ENCODE results near the gene CEP350.
"Not testable (repeated sequence)": the region's sequence is repeated elsewhere in the genome, so short reads cannot be mapped to it uniquely, and the experiment has no call there.

The CEP350 gene

DNA sequence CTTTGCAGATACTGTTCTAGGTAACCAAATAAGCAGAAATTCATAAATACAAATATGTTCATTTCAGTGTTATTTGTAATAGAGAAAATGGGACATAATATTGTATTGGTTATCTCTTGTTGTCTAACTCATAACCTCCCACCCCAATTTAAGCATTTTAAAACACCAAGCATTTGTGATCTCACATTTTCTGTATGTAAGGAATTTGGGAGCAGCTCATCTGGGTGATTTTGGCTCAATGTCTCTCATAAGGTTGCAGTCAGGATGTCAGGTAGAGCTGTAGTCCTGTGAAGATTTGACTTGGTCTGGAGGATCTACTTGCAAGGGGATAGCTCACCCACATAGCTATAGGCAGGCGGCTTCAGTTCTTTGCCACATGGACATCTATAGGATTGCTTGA lies 29.5 kb downstream of the CEP350 start:
- DNase-seq (ENCODE audit: low read depth) = no peak

- DNase-seq (ENCODE audit: low read depth) = no peak
These were observed 30.3 kb downstream of the CEP350 start for GRCh38 chr1:179984942-179985341.

GRCh38 chr1:179990847-179991246 lies 36.2 kb downstream of the CEP350 start:
- DNase-seq (ENCODE audit: low read depth) = no peak

GRCh38 chr1:179995576-179995975 lies 41.0 kb downstream of the CEP350 start:
- no peak for DNase-seq (ENCODE audit: low read depth)

- DNase-seq (ENCODE audit: low read depth) = no peak
These were observed 41.5 kb downstream of the CEP350 start for GRCh38 chr1:179996099-179996498.

- no peak for DNase-seq (ENCODE audit: low read depth)
These were observed 46.0 kb downstream of the CEP350 start for GRCh38 chr1:180000575-180000974.

DNA sequence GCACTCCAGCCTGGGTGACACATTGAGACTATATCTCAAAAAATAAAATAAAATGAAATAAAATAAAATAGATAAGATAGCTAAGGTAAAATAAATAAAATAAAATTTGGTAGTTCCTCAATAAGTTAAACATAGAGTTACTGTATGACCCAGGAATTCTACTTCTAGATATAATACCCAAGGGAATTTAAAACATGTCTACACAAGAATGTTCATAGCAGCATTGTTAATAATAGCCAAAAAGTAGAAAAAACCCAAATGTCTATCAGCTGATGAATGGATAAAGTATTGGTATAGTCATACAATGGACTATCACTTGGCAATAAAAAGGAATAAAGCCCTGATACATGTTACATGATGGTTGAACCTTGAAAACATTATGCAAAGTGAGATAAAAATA lies 47.8 kb downstream of the CEP350 start:
- no peak for DNase-seq (ENCODE audit: low read depth)

DNA sequence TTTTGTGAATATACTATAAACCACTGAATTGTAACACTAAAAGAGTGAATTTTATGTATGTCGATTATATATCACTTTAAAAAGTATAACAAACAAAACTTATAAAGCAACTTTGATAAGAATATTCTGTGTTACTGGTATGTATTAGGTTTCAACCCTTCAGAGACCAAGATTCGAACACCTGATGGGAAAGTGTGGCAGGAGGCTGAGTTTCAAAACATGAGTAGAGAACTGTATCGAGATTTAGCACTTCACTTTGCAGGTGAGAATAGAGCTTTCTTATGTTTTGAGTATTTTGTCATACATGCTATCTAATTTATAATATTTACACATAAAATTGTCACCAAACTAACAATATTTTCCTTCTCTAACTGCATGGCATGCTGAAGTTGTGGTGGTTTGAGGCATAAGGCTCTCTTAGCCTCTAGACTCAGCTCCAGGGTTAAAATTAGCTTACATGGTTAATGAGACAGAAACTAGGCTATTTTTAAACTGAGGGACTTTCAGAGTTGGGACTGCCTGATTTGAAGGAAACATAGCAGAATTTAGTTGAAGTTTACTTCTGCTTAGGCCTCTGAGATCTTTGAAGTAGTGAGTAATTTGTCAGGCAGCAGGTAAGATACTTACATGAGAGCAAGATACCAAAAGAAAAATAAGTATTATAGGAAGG lies 48.6 kb downstream of the CEP350 start:
- DNase-seq (ENCODE audit: low read depth) = no peak

DNA sequence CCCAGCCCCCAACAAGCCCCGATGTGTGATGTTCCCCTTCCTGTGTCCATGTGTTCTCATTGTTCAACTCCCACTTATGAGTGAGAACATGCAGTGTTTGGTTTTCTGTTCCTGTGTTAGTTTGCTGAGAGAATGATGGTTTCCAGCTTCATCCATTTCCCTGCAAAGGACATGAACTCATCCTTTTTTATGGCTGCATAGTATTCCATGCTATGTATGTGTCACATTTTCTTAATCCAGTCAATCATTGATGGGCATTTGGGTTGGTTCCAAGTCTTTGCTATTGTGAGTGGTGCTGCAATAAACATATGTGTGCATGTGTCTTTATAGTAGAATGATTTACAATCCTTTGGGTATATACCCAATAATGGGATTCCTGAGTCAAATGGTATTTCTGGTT lies 52.2 kb downstream of the CEP350 start:
- DNase-seq (ENCODE audit: low read depth) = not testable (repeated sequence)

DNA sequence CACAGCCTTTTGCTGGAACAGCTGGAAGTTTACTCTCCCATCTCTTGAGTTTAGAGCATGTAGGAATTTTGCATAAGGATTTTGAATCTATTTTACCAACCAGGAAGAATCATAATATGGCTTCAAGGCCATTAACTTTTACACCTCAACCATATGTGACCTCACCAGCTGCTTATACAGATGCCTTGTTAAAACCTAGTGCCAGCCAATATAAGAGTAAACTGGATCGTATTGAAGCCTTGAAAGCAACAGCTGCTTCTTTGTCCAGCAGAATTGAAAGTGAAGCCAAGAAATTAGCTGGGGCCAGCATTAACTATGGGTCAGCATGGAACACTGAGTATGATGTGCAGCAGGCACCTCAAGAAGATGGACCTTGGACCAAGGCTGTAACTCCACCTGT lies 65.4 kb downstream of the CEP350 start:
- no peak for DNase-seq (ENCODE audit: low read depth)

GRCh38 chr1:180026556-180026955 lies 71.9 kb downstream of the CEP350 start:
- no peak for DNase-seq (ENCODE audit: low read depth)

DNA sequence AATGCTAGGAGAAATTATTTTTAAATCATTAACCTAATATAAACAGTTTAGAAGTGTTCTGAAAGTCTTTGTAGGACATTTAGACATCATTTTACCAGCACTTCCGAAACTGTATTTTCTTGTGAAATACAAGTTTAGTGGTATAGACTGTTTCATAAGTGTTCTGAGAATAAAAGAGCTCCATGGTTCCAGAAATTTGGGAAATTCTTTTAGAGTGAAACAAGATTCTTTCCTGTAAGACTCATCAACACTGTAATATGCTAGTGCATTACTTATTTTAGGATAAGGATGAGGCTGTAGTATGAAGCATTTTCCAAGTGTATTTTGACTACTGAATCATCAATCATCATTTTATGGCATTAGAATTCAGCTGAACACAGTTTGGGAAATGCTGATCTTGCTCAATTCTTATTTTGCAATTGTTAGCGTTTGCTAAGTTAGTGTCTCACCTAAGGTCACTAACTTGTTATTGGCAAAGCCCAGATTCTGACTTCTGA lies 73.4 kb downstream of the CEP350 start:
- DNase-seq (ENCODE audit: low read depth) = no peak

DNA sequence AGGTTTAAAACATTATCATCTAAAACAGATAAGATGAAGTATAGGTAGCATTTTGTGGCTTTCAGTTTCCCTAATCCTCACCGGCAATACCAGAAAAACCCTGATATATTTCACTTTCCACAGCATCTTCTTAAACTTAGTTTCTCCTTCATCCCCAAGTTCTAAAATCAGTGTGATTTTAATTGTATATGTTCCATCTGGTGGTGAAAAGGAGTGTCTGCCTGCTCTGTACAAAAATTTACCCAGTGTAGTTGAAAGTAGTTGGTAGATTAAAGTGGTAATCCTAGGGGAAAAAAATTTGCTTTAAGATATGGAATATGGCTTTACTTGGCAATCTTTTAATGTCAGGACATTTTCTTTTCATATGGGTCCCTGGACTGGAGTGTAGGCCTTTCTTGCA lies 74.3 kb downstream of the CEP350 start:
- DNase-seq (ENCODE audit: low read depth) = no peak

- no peak for DNase-seq (ENCODE audit: low read depth)
These were observed 75.0 kb downstream of the CEP350 start for GRCh38 chr1:180029524-180030135.

- no peak for DNase-seq (ENCODE audit: low read depth)
These were observed 77.1 kb downstream of the CEP350 start for GRCh38 chr1:180031664-180032063.

- no peak for DNase-seq (ENCODE audit: low read depth)
These were observed 78.8 kb downstream of the CEP350 start for GRCh38 chr1:180033390-180033789.

DNA sequence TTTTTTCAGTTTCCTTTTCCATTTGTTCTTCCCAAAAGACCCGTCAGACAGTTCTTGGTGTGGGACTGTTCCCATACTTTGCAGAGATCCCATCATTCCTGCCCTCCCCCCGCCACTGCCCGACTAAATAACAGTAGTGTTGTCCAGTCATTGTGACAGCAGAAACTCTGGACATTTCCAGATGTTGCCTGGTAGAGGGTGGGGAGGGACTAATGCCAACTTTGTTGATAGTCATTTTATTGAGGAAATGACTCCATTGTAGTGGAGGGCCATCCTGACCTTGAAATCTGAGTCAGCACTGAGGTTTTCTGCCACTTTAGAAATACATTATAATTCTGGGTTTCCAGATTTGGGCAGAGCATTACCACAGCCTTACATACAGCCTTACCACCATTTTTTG lies 85.4 kb downstream of the CEP350 start:
- DNase-seq (ENCODE audit: low read depth) = no peak

DNA sequence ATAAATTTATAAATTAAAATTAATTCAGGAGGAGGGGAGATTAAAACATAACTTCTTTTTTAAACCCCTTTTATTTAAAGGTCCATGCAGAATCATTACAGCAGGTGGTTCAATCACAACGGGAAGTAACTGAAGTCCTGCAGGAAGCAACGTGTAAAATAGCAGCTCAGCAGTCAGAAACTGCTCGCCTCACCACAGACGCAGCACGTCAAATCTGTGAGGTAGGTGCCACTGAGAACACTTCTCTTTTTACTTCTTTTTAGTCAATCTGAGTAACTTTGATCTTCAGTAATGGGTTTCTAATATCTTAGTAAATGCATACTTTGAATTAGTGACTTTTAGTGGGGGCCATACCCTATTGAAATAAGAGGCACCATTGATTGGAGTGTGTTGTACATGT lies 87.0 kb downstream of the CEP350 start:
- DNase-seq (ENCODE audit: low read depth) = no peak

GRCh38 chr1:180042988-180043622 lies 88.5 kb downstream of the CEP350 start:
- DNase-seq (ENCODE audit: low read depth) = no peak

GRCh38 chr1:180043785-180044184 lies 89.2 kb downstream of the CEP350 start:
- no peak for DNase-seq (ENCODE audit: low read depth)

DNA sequence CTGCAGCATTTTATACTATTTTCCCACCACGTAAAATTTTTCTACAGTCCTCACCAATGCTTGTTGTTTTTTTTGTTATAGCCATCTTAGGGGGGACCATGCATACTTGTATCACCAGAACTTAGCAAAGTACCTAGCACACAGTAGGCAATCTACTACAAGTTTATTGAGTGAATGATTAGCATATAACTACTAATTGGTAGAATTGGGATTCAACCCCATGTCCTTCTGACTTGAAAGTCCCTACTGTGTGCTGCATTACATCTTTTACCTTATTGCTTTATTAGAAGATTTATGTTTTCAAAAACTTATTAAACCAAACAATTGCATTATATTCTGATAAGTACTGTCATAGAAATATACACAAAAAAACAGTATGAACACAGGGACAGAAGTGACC lies 92.1 kb downstream of the CEP350 start:
- DNase-seq (ENCODE audit: low read depth) = no peak

- DNase-seq (ENCODE audit: low read depth) = no peak
These were observed 99.3 kb downstream of the CEP350 start for GRCh38 chr1:180053594-180054567.

All from stimulated activated CD8-positive, alpha-beta memory T cell treated with anti-CD3 and anti-CD28 coated beads, Interleukin-15, amount 100 ng/mL, for 24 hours (primary cell).